ENCODE measurements around the gene ARSB. TPM values are rescaled to one million over a fixed set of nuclear protein-coding genes. Genes with fewer than 3 reads are reported as not detected.

Gene ARSB
- total RNA-seq, 1 experiment from 2014 or later, result 11.4 TPM

DNA sequence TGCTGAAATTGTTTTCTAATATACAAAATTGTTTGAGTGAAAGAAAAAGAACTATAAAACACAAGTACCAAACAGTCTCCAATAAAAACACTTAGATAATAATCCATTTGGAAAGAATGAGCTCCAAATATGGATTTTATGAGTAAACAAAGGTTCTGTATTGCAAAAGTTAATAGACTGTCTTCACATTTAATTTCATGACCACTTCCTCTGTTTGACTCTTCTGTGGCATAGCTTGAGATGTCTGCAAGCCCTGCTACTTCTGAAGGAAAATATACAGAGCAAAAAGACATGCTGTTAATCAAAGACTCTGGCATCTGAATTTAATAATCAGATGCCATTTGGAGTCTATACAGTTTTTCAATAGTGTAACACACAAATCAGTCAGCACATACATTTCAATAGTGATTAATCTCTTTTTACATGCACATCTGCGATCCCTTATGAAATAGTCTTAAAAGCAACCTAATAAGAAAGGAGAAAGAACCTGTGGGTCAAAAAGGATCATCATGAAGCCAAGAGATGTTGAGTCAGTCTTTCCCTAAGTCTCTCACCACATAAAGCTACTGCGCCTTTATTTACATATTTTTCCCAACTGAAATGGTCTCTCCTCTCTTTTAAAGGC lies 171.1 kb downstream of the ARSB start:
- H2BK120ac ChIP-seq (ENCODE audit: low read depth, low read length, poor library complexity, severe bottlenecking), result no peak overlapping the region
- no peak overlapping the region for H3K9ac ChIP-seq (ENCODE audit: extremely low read depth, insufficient read length, low read length)
- no peaks in the 10 kb centered on the region for H3K79me2 ChIP-seq (ENCODE audit: insufficient read depth, low read length)
- peaks cover 5 to 15% of the 10 kb centered on the region in 2 experiments for H3K4me1 Mint-ChIP-seq
- H3K27ac ChIP-seq (ENCODE audit: insufficient read length, low read depth, low read length), result no peak overlapping the region
- no peak overlapping the region for H3K4me2 ChIP-seq (ENCODE audit: insufficient read depth, insufficient read length, low read length)
- TF ChIP-seq, protein P1, sequence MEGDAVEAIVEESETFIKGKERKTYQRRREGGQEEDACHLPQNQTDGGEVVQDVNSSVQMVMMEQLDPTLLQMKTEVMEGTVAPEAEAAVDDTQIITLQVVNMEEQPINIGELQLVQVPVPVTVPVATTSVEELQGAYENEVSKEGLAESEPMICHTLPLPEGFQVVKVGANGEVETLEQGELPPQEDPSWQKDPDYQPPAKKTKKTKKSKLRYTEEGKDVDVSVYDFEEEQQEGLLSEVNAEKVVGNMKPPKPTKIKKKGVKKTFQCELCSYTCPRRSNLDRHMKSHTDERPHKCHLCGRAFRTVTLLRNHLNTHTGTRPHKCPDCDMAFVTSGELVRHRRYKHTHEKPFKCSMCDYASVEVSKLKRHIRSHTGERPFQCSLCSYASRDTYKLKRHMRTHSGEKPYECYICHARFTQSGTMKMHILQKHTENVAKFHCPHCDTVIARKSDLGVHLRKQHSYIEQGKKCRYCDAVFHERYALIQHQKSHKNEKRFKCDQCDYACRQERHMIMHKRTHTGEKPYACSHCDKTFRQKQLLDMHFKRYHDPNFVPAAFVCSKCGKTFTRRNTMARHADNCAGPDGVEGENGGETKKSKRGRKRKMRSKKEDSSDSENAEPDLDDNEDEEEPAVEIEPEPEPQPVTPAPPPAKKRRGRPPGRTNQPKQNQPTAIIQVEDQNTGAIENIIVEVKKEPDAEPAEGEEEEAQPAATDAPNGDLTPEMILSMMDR (conservative IDR thresholded peaks at IDR 0.05), result no peak
- no peaks in the 10 kb centered on the region; the same call in 1 of the 2 replicates for H3K27me3 Mint-ChIP-seq (ENCODE audit: low read depth)
- H3K18ac ChIP-seq (ENCODE audit: insufficient read length, low read depth, low read length), result no peak overlapping the region
- no peak overlapping the region for H2BK20ac ChIP-seq (ENCODE audit: low read depth, low read length, poor library complexity, severe bottlenecking)
- H2AFZ ChIP-seq (ENCODE audit: low read length), result no peak overlapping the region
- no peaks in the 10 kb centered on the region; a peak in 1 of 5 replicates for H3K9me3 Mint-ChIP-seq
- H2BK12ac ChIP-seq (ENCODE audit: insufficient read length, low read depth, low read length), result no peak overlapping the region
- no peaks in the 10 kb centered on the region for H3K79me1 ChIP-seq (ENCODE audit: insufficient read depth, low read depth, low read length, poor library complexity, severe bottlenecking)
- H4K5ac ChIP-seq (ENCODE audit: insufficient read length, low read depth, low read length), result no peak overlapping the region
- no peak overlapping the region for H3K14ac ChIP-seq (ENCODE audit: insufficient read depth, low read length)
- no peak overlapping the region for H3K4me3 Mint-ChIP-seq
- no peak overlapping the region for H4K91ac ChIP-seq (ENCODE audit: insufficient read length, low read depth, low read length)
- H3K4me1 ChIP-seq (ENCODE audit: insufficient read depth, low read length), result no peaks in the 10 kb centered on the region
- no peak overlapping the region for H4K8ac ChIP-seq (replicated peaks; ENCODE audit: insufficient read length, low read depth, low read length)
- no peak for DNase-seq
- H3K36me3 Mint-ChIP-seq (ENCODE audit: insufficient read depth in 1 of 3, low read depth in 3 of 3), result peaks cover 0 to 2% (median 0%) of the 10 kb centered on the region in 3 experiments; a peak in 2 of 7 replicates
- no peak overlapping the region for H3T11ph ChIP-seq (ENCODE audit: low read length)
- H3K56ac ChIP-seq (ENCODE audit: insufficient read length, low read depth, low read length), result no peak overlapping the region
- H3K23ac ChIP-seq (ENCODE audit: insufficient read length, low read depth, low read length), result no peak overlapping the region
- no peaks in the 10 kb centered on the region for H4K20me1 ChIP-seq (ENCODE audit: control insufficient read depth, insufficient read depth, insufficient read length)
- no peak overlapping the region for H2BK15ac ChIP-seq (ENCODE audit: low read depth, low read length)
- no peaks in the 10 kb centered on the region for H3K27me3 ChIP-seq (ENCODE audit: insufficient read depth, low read length)
- H3K4ac ChIP-seq (ENCODE audit: low read depth, low read length), result no peak overlapping the region
- no peaks in the 10 kb centered on the region for H3K23me2 ChIP-seq (ENCODE audit: insufficient read length, low read depth, low read length, poor library complexity, severe bottlenecking)
- H3K9me3 ChIP-seq (ENCODE audit: control insufficient read depth, low read depth, low read length), result no peaks in the 10 kb centered on the region
- no peak overlapping the region for H3K27ac Mint-ChIP-seq
- H2BK5ac ChIP-seq (ENCODE audit: insufficient read length, low read length), result no peak overlapping the region
- WGBS (ENCODE audit: extremely low coverage, insufficient read length, low lambda C conversion rate), result no CpG with 5 or more reads among the region's 2 CpGs
- H2AK5ac ChIP-seq (ENCODE audit: insufficient read length, low read length), result no peak overlapping the region

Data from H9 (cell line).